Osteoblast (primary cell): Measurements from ENCODE around the gene PGC. TPM values are rescaled to one million over a fixed set of nuclear protein-coding genes. Genes with fewer than 3 reads are reported as not detected.
A peak's percentile ranks its signal among the peaks of the same experiment; 100 is the strongest.

ENCODE experiments used
- DNase-seq: peaks from one replicate; pipeline ENCODE4 v3.0.0; 2011; ENCODE audit warnings: low spot score, mixed read lengths; ENCODE audit not compliant: insufficient read length; ENCODE audit errors: missing footprints
- H2AFZ ChIP-seq: 2 replicates; pipeline ENCODE4 v1.6.0; 2011; ENCODE audit warnings: mild to moderate bottlenecking, low read length
- H3K27ac ChIP-seq: 2 replicates; pipeline ENCODE4 v1.5.1; 2011; ENCODE audit warnings: mild to moderate bottlenecking, low read depth, low read length, moderate library complexity
- H3K27me3 ChIP-seq: 2 replicates; pipeline ENCODE4 v1.6.0; 2012; ENCODE audit warnings: mild to moderate bottlenecking, control low read depth, inconsistent platforms, low read length, moderate library complexity; ENCODE audit not compliant: insufficient read depth
- H3K36me3 ChIP-seq: 2 replicates; pipeline ENCODE4 v1.5.1; 2011; ENCODE audit warnings: mild to moderate bottlenecking, low read length, control low read depth, moderate library complexity; ENCODE audit not compliant: insufficient read depth
- H3K4me1 ChIP-seq: 2 replicates; pipeline ENCODE4 v1.5.1; 2011; ENCODE audit warnings: mild to moderate bottlenecking, low read length, control low read depth, moderate library complexity; ENCODE audit not compliant: insufficient read depth
- H3K4me2 ChIP-seq: 2 replicates; pipeline ENCODE4 v1.6.0; 2011; ENCODE audit warnings: mild to moderate bottlenecking, low read length; ENCODE audit not compliant: insufficient read depth
- H3K4me3 ChIP-seq: fragments of 200-600 bp; sonication (generic); 3 replicates; pipeline ENCODE4 v1.5.1; 2012; ENCODE audit warnings: mild to moderate bottlenecking, low read length, inconsistent platforms; ENCODE audit not compliant: insufficient read depth
- H3K79me2 ChIP-seq: 2 replicates; pipeline ENCODE4 v1.6.0; 2012; ENCODE audit warnings: mild to moderate bottlenecking, low read length, control low read depth, inconsistent platforms; ENCODE audit not compliant: insufficient read depth
- H3K9me3 ChIP-seq: 2 replicates; pipeline ENCODE4 v1.5.1; 2011; ENCODE audit warnings: low read depth, low read length, control low read depth
- H4K20me1 ChIP-seq: 2 replicates; pipeline ENCODE4 v1.6.0; 2012; ENCODE audit warnings: mild to moderate bottlenecking, low read length, control low read depth; ENCODE audit not compliant: insufficient read depth
- total RNA-seq: library from RNA; depleted of rRNA; stranded (reverse); fragments of >200 nt; gene quantifications from 2 replicates; pipeline ENCODE4 v1.2.3, GENCODE V29; 2012
- TF ChIP-seq, protein P1 (sequence below): IDR thresholded peaks from 2 replicates; pipeline ENCODE4 v1.5.1; 2011; ENCODE audit warnings: mild to moderate bottlenecking, low read depth, low read length, moderate library complexity; ENCODE audit errors: extremely low read depth

Gene PGC
- total RNA-seq, 1 donor: not detected

DNA sequence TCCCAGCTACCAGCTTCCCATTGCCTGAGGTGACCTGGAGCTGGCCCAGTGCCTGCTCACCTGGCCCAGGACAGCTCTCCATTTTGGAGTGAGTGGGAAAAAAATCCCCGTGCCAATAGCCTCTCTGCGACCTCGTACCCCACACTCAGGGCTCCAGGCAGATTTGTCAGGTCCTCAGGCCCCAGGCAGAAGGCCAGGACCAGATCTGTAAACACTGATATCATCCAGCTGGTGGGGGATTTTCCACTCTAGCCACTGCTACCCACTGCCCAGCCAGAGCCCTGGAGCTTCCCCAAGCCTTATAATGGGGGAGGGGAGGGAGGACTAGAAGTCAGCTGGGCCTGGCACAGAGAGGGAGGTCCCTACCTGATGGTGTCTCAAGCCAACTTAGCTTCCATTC, 1.3 kb upstream of the PGC start:
- no peak for DNase-seq
- H3K4me3 ChIP-seq: no peak overlapping the region
- no peak overlapping the region for H2AFZ ChIP-seq
- no peaks in the 10 kb centered on the region for H3K36me3 ChIP-seq
- no peak overlapping the region for H3K27ac ChIP-seq
- no peaks in the 10 kb centered on the region for H3K79me2 ChIP-seq
- H4K20me1 ChIP-seq: no peaks in the 10 kb centered on the region
- peaks cover 8% of the 10 kb centered on the region for H3K27me3 ChIP-seq
- no peak overlapping the region for H3K4me2 ChIP-seq
- TF ChIP-seq, protein P1, sequence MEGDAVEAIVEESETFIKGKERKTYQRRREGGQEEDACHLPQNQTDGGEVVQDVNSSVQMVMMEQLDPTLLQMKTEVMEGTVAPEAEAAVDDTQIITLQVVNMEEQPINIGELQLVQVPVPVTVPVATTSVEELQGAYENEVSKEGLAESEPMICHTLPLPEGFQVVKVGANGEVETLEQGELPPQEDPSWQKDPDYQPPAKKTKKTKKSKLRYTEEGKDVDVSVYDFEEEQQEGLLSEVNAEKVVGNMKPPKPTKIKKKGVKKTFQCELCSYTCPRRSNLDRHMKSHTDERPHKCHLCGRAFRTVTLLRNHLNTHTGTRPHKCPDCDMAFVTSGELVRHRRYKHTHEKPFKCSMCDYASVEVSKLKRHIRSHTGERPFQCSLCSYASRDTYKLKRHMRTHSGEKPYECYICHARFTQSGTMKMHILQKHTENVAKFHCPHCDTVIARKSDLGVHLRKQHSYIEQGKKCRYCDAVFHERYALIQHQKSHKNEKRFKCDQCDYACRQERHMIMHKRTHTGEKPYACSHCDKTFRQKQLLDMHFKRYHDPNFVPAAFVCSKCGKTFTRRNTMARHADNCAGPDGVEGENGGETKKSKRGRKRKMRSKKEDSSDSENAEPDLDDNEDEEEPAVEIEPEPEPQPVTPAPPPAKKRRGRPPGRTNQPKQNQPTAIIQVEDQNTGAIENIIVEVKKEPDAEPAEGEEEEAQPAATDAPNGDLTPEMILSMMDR: no peak
- no peaks in the 10 kb centered on the region for H3K9me3 ChIP-seq
- H3K4me1 ChIP-seq: no peaks in the 10 kb centered on the region

DNA sequence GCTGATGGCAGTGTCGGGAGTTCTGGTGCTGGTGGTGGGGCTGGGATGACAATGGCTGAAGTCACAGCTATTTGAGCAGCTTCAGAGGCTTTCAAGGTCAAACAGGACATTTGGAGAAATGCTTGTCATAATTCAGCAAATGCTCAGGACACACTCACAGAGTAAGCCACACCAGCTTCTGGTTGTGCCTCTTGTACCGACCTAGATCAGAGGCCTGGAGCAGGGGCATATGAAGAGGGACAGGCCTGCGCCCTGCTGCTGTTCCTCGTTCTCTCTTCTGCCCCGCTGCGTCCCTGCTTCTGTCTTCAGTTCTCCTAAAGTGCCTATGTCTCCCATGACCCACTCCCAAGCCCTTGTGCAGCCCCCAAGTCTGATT, 893 bp upstream of the PGC start:
- TF ChIP-seq, protein P1: no peak
- Histone ChIP-seq H3K9me3 (no peaks in the 10 kb centered on the region), H3K4me2 (no peak overlapping the region)

DNA sequence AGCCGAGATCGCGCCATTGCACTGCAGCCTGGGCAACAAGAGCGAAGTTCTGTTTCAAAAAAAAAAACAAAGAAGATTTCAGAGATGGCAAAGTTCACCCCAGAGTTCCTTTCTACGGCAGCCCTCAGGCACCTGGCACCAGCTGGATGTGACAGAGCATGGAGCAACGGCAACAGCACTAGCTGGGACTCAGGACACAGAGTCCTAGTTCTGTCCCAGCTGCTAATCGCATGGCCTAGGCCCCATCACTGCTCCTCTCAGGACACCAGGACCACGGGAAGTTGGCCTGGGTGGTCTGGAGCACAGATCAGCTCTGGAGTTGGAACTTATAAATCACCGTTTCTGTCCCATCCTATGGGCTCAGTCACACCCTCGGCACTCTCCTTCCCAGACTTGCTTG, 1.1 kb downstream of the PGC start:
- Histone ChIP-seq H3K9me3 (no peaks in the 10 kb centered on the region), H4K20me1 (no peaks in the 10 kb centered on the region), H2AFZ (no peak overlapping the region), H3K27ac (no peak overlapping the region), H3K4me1 (no peaks in the 10 kb centered on the region), H3K4me3 (no peak overlapping the region), H3K27me3 (peaks cover 2% of the 10 kb centered on the region), H3K4me2 (no peak overlapping the region), H3K79me2 (no peaks in the 10 kb centered on the region), H3K36me3 (no peaks in the 10 kb centered on the region)
- TF ChIP-seq, protein P1: no peak
- DNase-seq: peak; percentile 54

More for the DNA sequence above, 893 bp upstream of the PGC start:
- Histone ChIP-seq H3K79me2 (no peaks in the 10 kb centered on the region), H3K36me3 (no peaks in the 10 kb centered on the region), H3K27me3 (peaks cover 4% of the 10 kb centered on the region), H3K4me1 (no peaks in the 10 kb centered on the region), H4K20me1 (no peaks in the 10 kb centered on the region), H2AFZ (no peak overlapping the region), H3K4me3 (no peak overlapping the region), H3K27ac (no peak overlapping the region)
- no peak for DNase-seq

DNA sequence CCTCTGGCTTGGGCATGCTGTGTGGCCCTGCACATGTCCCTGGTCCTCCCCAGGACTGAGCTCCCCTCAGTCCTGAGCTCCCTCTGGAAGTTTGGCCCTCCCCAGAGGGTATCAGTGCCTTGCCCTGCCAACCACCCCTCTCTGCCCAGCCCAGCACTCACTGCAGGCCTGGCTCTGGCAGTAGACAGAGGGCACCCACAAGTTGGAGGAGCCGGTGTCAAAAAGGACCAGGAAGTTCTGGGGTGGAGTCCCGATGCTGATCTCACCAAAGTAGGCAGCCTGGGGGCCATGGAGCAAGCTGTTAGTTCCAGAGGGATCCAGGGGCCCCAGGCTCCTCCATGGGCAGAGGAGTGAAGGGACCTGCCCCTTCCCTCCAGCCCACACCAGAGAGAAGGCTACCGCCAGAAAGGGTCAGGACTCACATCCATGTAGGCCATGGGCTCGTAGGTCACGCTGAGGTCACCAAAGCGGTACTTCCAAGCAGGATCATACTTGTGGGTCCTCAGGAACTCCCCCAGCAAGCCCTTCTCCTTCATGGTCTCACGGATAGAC, 2.9 kb downstream of the PGC start:
- Histone ChIP-seq H3K27me3 (peaks cover 2% of the 10 kb centered on the region), H2AFZ (no peak overlapping the region), H3K79me2 (no peaks in the 10 kb centered on the region), H3K4me2 (no peak overlapping the region), H3K9me3 (no peaks in the 10 kb centered on the region), H3K4me1 (no peaks in the 10 kb centered on the region), H4K20me1 (no peaks in the 10 kb centered on the region), H3K4me3 (no peak overlapping the region), H3K36me3 (no peaks in the 10 kb centered on the region), H3K27ac (no peak overlapping the region)
- TF ChIP-seq, protein P1: no peak
- DNase-seq: no peak
